Gastrocnemius medialis (tissue), 4 donors: ENCODE data around the gene TRMT11.

Experiments
- POLR2A ChIP-seq, 2 donors: fragments of 450-650 bp; IDR thresholded peaks; one replicate each; pipeline ENCODE4 v1.6.1; 2017; ENCODE audit warnings: antibody characterized with exemption in 2 of 2, mild to moderate bottlenecking in 2 of 2, moderate library complexity in 2 of 2
- TF ChIP-seq, protein P1 (sequence below), 5 experiments: fragments of 450-650 bp in 3 of 5; fragments of 200-600 bp in 2 of 5; sonication (generic) in 2 of 5; IDR thresholded peaks in 4 of 5; conservative IDR thresholded peaks in 1 of 5; 1 replicate in 4 of 5; 2 replicates in 1 of 5; pipeline ENCODE4 v1.5.1; 2016 to 2019; ENCODE audit warnings: antibody characterized with exemption in 5 of 5, mild to moderate bottlenecking in 3 of 5, moderate library complexity in 3 of 5

DNA sequence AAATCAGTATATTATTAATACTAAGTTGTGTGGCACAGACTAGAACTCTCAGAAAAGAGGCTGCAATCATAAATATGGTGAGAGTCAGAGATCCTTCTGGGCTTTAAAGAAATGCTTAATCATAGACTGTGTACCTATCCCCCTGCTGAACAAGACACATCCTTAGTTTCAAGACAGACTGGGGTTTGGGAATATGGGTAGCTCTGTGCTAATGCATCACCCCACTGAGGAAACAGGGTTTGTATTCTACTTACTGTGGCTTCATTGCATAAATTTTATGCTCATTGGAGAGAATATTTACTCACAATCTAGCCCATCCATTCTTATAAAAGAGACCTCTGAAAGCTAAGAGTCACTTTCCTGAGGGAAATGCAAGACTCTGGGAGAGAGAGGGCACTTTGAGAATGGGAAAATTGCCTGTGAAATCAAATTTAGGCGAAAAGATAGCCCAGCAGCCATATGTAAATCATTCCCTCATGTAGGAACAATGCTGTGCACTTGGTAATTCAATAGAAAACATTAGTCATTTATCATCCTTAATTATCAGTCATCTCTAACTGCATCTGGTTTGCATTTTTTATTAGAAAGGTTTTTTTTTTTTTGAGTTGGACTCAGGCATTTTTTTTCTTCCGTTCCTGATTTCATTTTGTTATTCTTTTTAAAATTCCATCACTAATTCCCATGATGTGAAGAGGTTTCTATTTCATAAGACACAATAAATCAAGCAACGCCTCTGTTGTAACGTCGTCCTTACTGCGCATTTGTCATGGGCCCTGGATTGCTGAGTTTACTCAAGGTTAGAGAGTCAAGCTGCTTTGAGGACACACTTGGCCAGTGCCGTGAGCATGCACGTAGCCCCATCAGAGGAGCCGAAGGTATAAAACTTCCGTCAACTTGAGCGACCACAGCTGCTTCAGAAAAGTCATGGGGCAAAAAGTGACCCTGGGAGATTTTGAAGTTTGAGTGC, 91.8 kb downstream of the TRMT11 start:
- no peak for TF ChIP-seq POLR2A (IDR thresholded peaks at IDR 0.05)
- TF ChIP-seq, protein P1, sequence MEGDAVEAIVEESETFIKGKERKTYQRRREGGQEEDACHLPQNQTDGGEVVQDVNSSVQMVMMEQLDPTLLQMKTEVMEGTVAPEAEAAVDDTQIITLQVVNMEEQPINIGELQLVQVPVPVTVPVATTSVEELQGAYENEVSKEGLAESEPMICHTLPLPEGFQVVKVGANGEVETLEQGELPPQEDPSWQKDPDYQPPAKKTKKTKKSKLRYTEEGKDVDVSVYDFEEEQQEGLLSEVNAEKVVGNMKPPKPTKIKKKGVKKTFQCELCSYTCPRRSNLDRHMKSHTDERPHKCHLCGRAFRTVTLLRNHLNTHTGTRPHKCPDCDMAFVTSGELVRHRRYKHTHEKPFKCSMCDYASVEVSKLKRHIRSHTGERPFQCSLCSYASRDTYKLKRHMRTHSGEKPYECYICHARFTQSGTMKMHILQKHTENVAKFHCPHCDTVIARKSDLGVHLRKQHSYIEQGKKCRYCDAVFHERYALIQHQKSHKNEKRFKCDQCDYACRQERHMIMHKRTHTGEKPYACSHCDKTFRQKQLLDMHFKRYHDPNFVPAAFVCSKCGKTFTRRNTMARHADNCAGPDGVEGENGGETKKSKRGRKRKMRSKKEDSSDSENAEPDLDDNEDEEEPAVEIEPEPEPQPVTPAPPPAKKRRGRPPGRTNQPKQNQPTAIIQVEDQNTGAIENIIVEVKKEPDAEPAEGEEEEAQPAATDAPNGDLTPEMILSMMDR (IDR thresholded peaks at IDR 0.05 in 4 of 5, conservative IDR thresholded peaks at IDR 0.05 in 1 of 5): no peak
